GM12878 (cell line): ENCODE data around the gene C17orf58. TPM values are rescaled to one million over a fixed set of nuclear protein-coding genes. Genes with fewer than 3 reads are reported as not detected.
"Not testable (repeated sequence)": the region's sequence is repeated elsewhere in the genome, so short reads cannot be mapped to it uniquely, and the experiment has no call there.

Source experiments
- ATAC-seq: fragments of 200-7000 bp; cut with Tn5 transposase; 3 replicates; pipeline ENCODE4 v1.9.1; 2020; ENCODE audit warnings: mild to moderate bottlenecking, moderate library complexity
- BruUV-seq: library from RNA; stranded (reverse); fragments of 400-500 nt; replicated peaks from 2 replicates; lab custom pipeline; 2021; lab: Mats Ljungman, UMichigan
- CTCF ChIA-PET: fragments of 300-600 bp; sonication (Branson Sonifier 250); formaldehyde crosslinking; extraction: SDS; loops from one replicate; lab custom pipeline; 2021; ENCODE audit warnings: inconsistent platforms; lab: Yijun Ruan, JAX
- POLR2A ChIA-PET: fragments of 350-600 bp; formaldehyde crosslinking; extraction: SDS; loops from one replicate; lab custom pipeline; 2021; ENCODE audit warnings: inconsistent platforms; lab: Charles Lee
- RAD21 ChIA-PET: fragments of 300-600 bp; sonication (Branson Sonifier 250); formaldehyde crosslinking; loops from one replicate; lab custom pipeline; 2023; ENCODE audit warnings: antibody characterized with exemption; ENCODE audit not compliant: unreplicated experiment; lab: Charles Lee
- SMC1A ChIA-PET: fragments of 300-600 bp; sonication (Branson Sonifier 250); formaldehyde crosslinking; loops from one replicate; lab custom pipeline; 2023; ENCODE audit not compliant: unreplicated experiment, uncharacterized antibody; lab: Charles Lee
- DNase-seq: peaks from one replicate; pipeline ENCODE4 v3.0.0-alpha.2; 2011; ENCODE audit warnings: low read depth, low spot score
- FAIRE-seq: peaks from 3 replicates; lab custom pipeline; 2011; peaks lifted over from hg19 to GRCh38; lab: Jason Lieb, UNC
- H2AFZ ChIP-seq: 2 replicates; pipeline ENCODE4 v1.6.0; 2011; ENCODE audit warnings: low read depth, low read length, control low read depth; ENCODE audit not compliant: control insufficient read depth
- H3K27ac ChIP-seq: 2 replicates; pipeline ENCODE4 v1.5.1; 2011; ENCODE audit warnings: control low read depth; ENCODE audit not compliant: control insufficient read depth, insufficient read depth
- H3K27me3 ChIP-seq, 2 experiments: replicated peaks in 1 of 2; 2 replicates each; pipeline versions ENCODE4 v1.6.0 to v1.6.1; 2011; ENCODE audit warnings: low read length in 1 of 2; ENCODE audit not compliant: control insufficient read depth in 2 of 2, insufficient read depth in 2 of 2
- H3K36me3 ChIP-seq, 2 experiments: 2 replicates each; pipeline ENCODE4 v1.5.1; 2011; ENCODE audit warnings: low read length in 1 of 2; ENCODE audit not compliant: control insufficient read depth in 2 of 2, insufficient read depth in 2 of 2
- H3K4me1 ChIP-seq: 2 replicates; pipeline ENCODE4 v1.6.1; 2011; ENCODE audit warnings: mild to moderate bottlenecking, low read length, moderate library complexity, mixed read lengths; ENCODE audit not compliant: control insufficient read depth, insufficient read depth
- H3K4me2 ChIP-seq: 2 replicates; pipeline ENCODE4 v1.6.0; 2011; ENCODE audit warnings: control low read depth; ENCODE audit not compliant: control insufficient read depth, insufficient read depth
- H3K4me3 ChIP-seq: fragments of 200-600 bp; sonication (generic); 2 replicates; pipeline ENCODE4 v1.5.1; 2016
- H3K79me2 ChIP-seq: 2 replicates; pipeline ENCODE4 v1.6.0; 2011; ENCODE audit warnings: low read length; ENCODE audit not compliant: control insufficient read depth, insufficient read depth
- H3K9ac ChIP-seq: 2 replicates; pipeline ENCODE4 v1.8.0; 2011; ENCODE audit warnings: low read length, control low read depth, mixed read lengths; ENCODE audit not compliant: control insufficient read depth, insufficient read depth
- H3K9me3 ChIP-seq: replicated peaks from 3 replicates; pipeline ENCODE4 v1.5.1; 2011; ENCODE audit warnings: mild to moderate bottlenecking, low read length; ENCODE audit not compliant: control insufficient read depth, insufficient read depth
- H4K20me1 ChIP-seq: 2 replicates; pipeline ENCODE4 v1.6.0; 2011; ENCODE audit not compliant: control insufficient read depth, insufficient read depth
- CBX3 ChIP-seq: fragments of 200-600 bp; sonication (generic); IDR thresholded peaks from 2 replicates; pipeline ENCODE4 v1.6.1; 2016; ENCODE audit warnings: low read depth, borderline replicate concordance
- CBX5 ChIP-seq: sonication (generic); IDR thresholded peaks from 2 replicates; pipeline ENCODE4 v1.6.1; 2016; ENCODE audit warnings: low read depth, moderate library complexity, mild to moderate bottlenecking, inconsistent platforms
- CHD4 ChIP-seq: fragments of 200-600 bp; sonication (generic); IDR thresholded peaks from 2 replicates; pipeline ENCODE4 v1.6.1; 2016; ENCODE audit warnings: mild to moderate bottlenecking
- RBBP5 ChIP-seq: fragments of 200-600 bp; sonication (generic); conservative IDR thresholded peaks from 2 replicates; pipeline ENCODE4 v1.6.1; 2016
- SUZ12 ChIP-seq: fragments of 200-600 bp; sonication (generic); IDR thresholded peaks from one replicate; pipeline ENCODE4 v1.6.1; 2018; ENCODE audit warnings: antibody characterized with exemption, mild to moderate bottlenecking; ENCODE audit not compliant: unreplicated experiment
- WGBS: methylation state at CpG from one replicate; pipeline ENCODE4 v1.1.6; 2016; ENCODE audit warnings: low lambda C conversion rate; ENCODE audit not compliant: insufficient replicate concordance, insufficient coverage; ENCODE audit errors: missing lambda C conversion rate; 5-methylcytosine and 5-hydroxymethylcytosine counted together
- in situ Hi-C: fragments of 300-500 bp; cut with MboI; formaldehyde crosslinking; loops from 9 replicates; pipeline ENCODE4 v1.14.3; 2018; ENCODE audit warnings: mixed read lengths
- intact Hi-C: fragments of 100-400 bp; cut with micrococcal nuclease; formaldehyde crosslinking; loops from one replicate; pipeline ENCODE4 v1.14.2; 2022; ENCODE audit not compliant: unreplicated experiment
- polyA plus RNA-seq, 11 experiments: library from polyadenylated mRNA; depleted of rRNA in 4 of 11; unstranded in 6 of 11; stranded (reverse) in 5 of 11; fragments of >200 nt; fragmentation: Nextera tagmentation in 4 of 11; fragmentation: Illumina TruSeq in 1 of 11; extraction: Ambion mirVana in 4 of 11; extraction: Trizol in 1 of 11; gene quantifications; 1 replicate in 1 of 11; 2 replicates in 10 of 11; pipeline versions ENCODE4 v1.2.1 to v1.2.3, GENCODE V29; 2011 to 2016; ENCODE audit warnings: inconsistent platforms in 2 of 11, missing spikeins in 2 of 11, low read depth in 1 of 11
- total RNA-seq, 4 experiments: library from RNA; depleted of rRNA in 3 of 4; stranded (reverse); fragments of >200 nt in 3 of 4; fragmentation: Illumina TruSeq in 1 of 4; extraction: Trizol in 1 of 4; gene quantifications; 2 replicates each; pipeline versions ENCODE4 v1.2.1 to v1.2.3, GENCODE V29; 2013 to 2021
- TF ChIP-seq, protein P1 (sequence below): IDR thresholded peaks from 2 replicates; pipeline ENCODE4 v1.6.1; 2011; ENCODE audit warnings: borderline replicate concordance, low read depth, mild to moderate bottlenecking, moderate library complexity, low read length; ENCODE audit not compliant: insufficient read depth, poor library complexity, severe bottlenecking
- TF ChIP-seq, protein P2 (sequence below): fragments of 450-650 bp; formaldehyde crosslinking; IDR thresholded peaks from 2 replicates; pipeline ENCODE4 v1.4.0; 2022; ENCODE audit warnings: mild to moderate bottlenecking, moderate library complexity

The C17orf58 gene
- total and polyA plus RNA-seq, 10 of the 15 experiments (the other 5 are each of a cell fraction or from before 2014, with no cell fraction given), result 3.3 to 12.3 (median 6.2) TPM

DNA sequence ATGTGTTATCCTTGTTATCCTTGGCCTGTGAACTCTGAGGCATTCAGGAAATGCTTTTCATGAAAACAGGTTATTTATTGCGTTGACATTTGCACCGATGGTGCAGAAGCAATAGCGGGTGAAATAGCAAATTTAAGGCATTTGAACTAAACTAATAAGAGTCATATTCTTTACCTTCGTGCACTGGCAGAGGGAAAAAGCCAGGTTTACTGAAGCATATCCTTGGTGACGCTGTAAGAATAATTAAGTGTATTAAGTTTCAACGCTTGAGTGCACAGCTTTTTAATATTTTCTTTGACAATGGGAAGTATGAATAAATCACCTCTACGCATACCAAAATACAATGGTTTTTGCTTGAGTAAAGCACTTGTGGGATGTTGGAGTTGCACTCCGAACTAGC, 25.7 kb upstream of the C17orf58 start (continued):
- TF ChIP-seq, protein P1, sequence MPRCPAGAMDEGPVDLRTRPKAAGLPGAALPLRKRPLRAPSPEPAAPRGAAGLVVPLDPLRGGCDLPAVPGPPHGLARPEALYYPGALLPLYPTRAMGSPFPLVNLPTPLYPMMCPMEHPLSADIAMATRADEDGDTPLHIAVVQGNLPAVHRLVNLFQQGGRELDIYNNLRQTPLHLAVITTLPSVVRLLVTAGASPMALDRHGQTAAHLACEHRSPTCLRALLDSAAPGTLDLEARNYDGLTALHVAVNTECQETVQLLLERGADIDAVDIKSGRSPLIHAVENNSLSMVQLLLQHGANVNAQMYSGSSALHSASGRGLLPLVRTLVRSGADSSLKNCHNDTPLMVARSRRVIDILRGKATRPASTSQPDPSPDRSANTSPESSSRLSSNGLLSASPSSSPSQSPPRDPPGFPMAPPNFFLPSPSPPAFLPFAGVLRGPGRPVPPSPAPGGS, result no peak
- TF ChIP-seq, protein P2, sequence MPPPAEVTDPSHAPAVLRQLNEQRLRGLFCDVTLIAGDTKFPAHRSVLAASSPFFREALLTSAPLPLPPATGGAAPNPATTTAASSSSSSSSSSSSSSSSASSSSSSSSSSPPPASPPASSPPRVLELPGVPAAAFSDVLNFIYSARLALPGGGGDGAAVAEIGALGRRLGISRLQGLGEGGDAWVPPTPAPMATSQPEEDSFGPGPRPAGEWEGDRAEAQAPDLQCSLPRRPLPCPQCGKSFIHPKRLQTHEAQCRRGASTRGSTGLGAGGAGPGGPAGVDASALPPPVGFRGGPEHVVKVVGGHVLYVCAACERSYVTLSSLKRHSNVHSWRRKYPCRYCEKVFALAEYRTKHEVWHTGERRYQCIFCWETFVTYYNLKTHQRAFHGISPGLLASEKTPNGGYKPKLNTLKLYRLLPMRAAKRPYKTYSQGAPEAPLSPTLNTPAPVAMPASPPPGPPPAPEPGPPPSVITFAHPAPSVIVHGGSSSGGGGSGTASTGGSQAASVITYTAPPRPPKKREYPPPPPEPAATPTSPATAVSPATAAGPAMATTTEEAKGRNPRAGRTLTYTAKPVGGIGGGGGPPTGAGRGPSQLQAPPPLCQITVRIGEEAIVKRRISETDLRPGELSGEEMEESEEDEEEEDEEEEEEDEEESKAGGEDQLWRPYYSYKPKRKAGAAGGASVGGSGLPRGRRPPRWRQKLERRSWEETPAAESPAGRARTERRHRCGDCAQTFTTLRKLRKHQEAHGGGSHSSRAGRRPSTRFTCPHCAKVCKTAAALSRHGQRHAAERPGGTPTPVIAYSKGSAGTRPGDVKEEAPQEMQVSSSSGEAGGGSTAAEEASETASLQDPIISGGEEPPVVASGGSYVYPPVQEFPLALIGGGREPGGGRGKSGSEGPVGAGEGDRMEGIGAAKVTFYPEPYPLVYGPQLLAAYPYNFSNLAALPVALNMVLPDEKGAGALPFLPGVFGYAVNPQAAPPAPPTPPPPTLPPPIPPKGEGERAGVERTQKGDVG (CRISPR knock-in tag), result no peak
- TF ChIP-seq CBX3 (no peak), CHD4 (no peak), RBBP5 (no peak), CBX5 (no peak), SUZ12 (no peak)

DNA sequence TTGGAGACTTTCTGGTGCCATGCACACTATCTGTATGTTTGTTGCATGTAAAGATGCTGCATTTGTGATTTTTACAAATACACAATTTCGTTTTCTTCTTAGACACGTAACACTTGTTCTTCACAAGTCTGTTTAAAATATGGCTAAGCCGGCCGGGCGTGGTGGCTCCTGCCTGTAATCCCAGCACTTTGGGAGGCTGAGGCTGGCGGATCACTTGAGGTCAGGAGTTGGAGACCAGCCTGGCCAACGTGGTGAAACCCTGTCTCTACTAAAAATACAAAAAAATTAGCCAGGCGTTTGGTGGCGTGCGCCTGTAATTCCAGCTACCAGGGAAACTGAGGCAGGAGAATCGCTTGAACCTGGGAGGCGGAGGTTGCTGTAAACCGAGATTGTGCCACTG, 24.5 kb upstream of the C17orf58 start:
- H3K27me3 ChIP-seq, H3K9me3 ChIP-seq, H3K9ac ChIP-seq, SMC1A ChIA-PET, H3K27ac ChIP-seq, BruUV-seq, in situ Hi-C loops, DNase-seq, H3K79me2 ChIP-seq, H3K36me3 ChIP-seq, FAIRE-seq, H4K20me1 ChIP-seq, H3K4me1 ChIP-seq: not testable (repeated sequence)
- RAD21 ChIA-PET, result interaction anchor here (1.7 kb wide), 1 partner anchor 15 kb away, joined by 10 read pairs; the partner anchor contains the start of gene KPNA2
- peak; percentile 4; the same call in 1 of the 3 replicates for ATAC-seq
- intact Hi-C loops, result loop anchor here (2.0 kb wide), 1 partner anchor 14 kb away; the partner anchor contains the start of gene KPNA2
- Histone ChIP-seq H3K4me3 (peak overlapping the region; percentile 77), H3K4me2 (peak overlapping the region; percentile 84), H2AFZ (peak overlapping the region; percentile 88)
- WGBS, result 75% methylated on average over 13 of the region's 13 CpGs
- POLR2A ChIA-PET, result interaction anchor here (0.6 to 2.5 kb wide), 2 partner anchors 10 to 26 kb away, joined by 6 to 7 read pairs; no protein-coding TSS in a partner anchor
- CTCF ChIA-PET, result interaction anchor here (2.0 kb wide), 1 partner anchor 16 kb away, joined by 5 read pairs; no protein-coding TSS in a partner anchor
